Peyer's patch (tissue), 4 donors: ENCODE measurements around the gene PCBP1. TPM values are rescaled to one million over a fixed set of nuclear protein-coding genes. Genes with fewer than 3 reads are reported as not detected.
"Not testable (repeated sequence)": the region's sequence is repeated elsewhere in the genome, so short reads cannot be mapped to it uniquely, and the experiment has no call there.

ENCODE experiments used
- DNase-seq, 3 donors: peaks; one replicate each; pipeline ENCODE4 v3.0.0-alpha.2; 2017 to 2019
- H3K27ac ChIP-seq, 4 donors: fragments of 200-600 bp; sonication (generic); one replicate each; pipeline ENCODE4 v1.5.1; 2016 to 2019
- H3K27me3 ChIP-seq, 2 donors: fragments of 200-600 bp; sonication (generic); one replicate each; pipeline ENCODE4 v1.5.1; 2019
- H3K36me3 ChIP-seq, 3 donors: fragments of 200-600 bp; sonication (generic); one replicate each; pipeline ENCODE4 v1.5.1; 2016 to 2019
- H3K4me1 ChIP-seq, 4 donors: fragments of 200-600 bp; sonication (generic); one replicate each; pipeline ENCODE4 v1.5.1; 2016 to 2019
- H3K4me3 ChIP-seq, 4 donors: fragments of 200-600 bp; sonication (generic); 1 replicate in 3 of 4; 2 replicates in 1 of 4; pipeline ENCODE4 v1.5.1; 2016 to 2019; ENCODE audit warnings: mild to moderate bottlenecking in 1 of 4
- H3K9me3 ChIP-seq, 4 donors: fragments of 200-600 bp; sonication (generic); one replicate each; pipeline ENCODE4 v1.5.1; 2016 to 2019; ENCODE audit warnings: mild to moderate bottlenecking in 1 of 4
- CTCF ChIP-seq, 6 experiments: fragments of 450-650 bp in 4 of 6; fragments of 200-600 bp in 2 of 6; sonication (generic) in 1 of 6; IDR thresholded peaks; one replicate each; pipeline ENCODE4 v1.5.1; 2017 to 2019; ENCODE audit warnings: antibody characterized with exemption in 6 of 6, mild to moderate bottlenecking in 3 of 6, moderate library complexity in 1 of 6
- POLR2A ChIP-seq, 2 donors: fragments of 450-650 bp; IDR thresholded peaks; one replicate each; pipeline ENCODE4 v1.5.1; 2017; ENCODE audit warnings: antibody characterized with exemption in 2 of 2, mild to moderate bottlenecking in 2 of 2, moderate library complexity in 2 of 2
- total RNA-seq, 4 donors: library from RNA; depleted of rRNA; stranded (reverse); fragments of >200 nt; gene quantifications; one replicate each; pipeline ENCODE4 v1.1.0, GENCODE V29; 2016

PCBP1 gene
- total RNA-seq, 4 donors from 2014 or later: 129 to 152 (median 134) TPM

GRCh38 chr2:70104231-70105111 is 17.2 kb downstream of the PCBP1 start:
- H3K4me3 ChIP-seq: peak overlapping the region in 1 of 4 donors; percentile 11
- DNase-seq: peak in 2 of 3 donors; percentile 73 to 78
- no peaks in the 10 kb centered on the region for H3K36me3 ChIP-seq

GRCh38 chr2:70106138-70106537 is 18.9 kb downstream of the PCBP1 start:
- H3K27ac ChIP-seq, H3K36me3 ChIP-seq, H3K27me3 ChIP-seq, H3K9me3 ChIP-seq, H3K4me3 ChIP-seq: not testable (repeated sequence)
- H3K4me1 ChIP-seq: peaks cover 0 to 23% (median 13%) of the 10 kb centered on the region in 4 donors
- DNase-seq: peak in 1 of 3 donors; percentile 28

More at GRCh38 chr2:70104231-70105111, 17.2 kb downstream of the PCBP1 start:
- peak overlapping the region; percentile 32 to 73 (median 68) for H3K27ac ChIP-seq
- TF ChIP-seq POLR2A (IDR thresholded peaks at IDR 0.05) (no peak), CTCF (IDR thresholded peaks at IDR 0.05) (no peak)
- peaks cover 0 to 17% (median 13%) of the 10 kb centered on the region in 4 donors for H3K4me1 ChIP-seq
- no peaks in the 10 kb centered on the region for H3K9me3 ChIP-seq
- H3K27me3 ChIP-seq: no peaks in the 10 kb centered on the region

GRCh38 chr2:70110397-70110796 is 23.1 kb downstream of the PCBP1 start:
- not testable (repeated sequence) for H3K36me3 ChIP-seq, H3K27me3 ChIP-seq, DNase-seq, H3K4me3 ChIP-seq, H3K9me3 ChIP-seq
- Histone ChIP-seq H3K27ac (peak overlapping the region in 1 of 4 donors; percentile 25), H3K4me1 (peaks cover 0 to 28% (median 18%) of the 10 kb centered on the region in 4 donors)

GRCh38 chr2:70111752-70112591 is 24.7 kb downstream of the PCBP1 start:
- peak in 1 of 3 donors; percentile 39 for DNase-seq
- TF ChIP-seq POLR2A (IDR thresholded peaks at IDR 0.05) (no peak), CTCF (IDR thresholded peaks at IDR 0.05) (no peak)
- peak overlapping the region in 1 of 4 donors; percentile 3 for H3K27ac ChIP-seq

GRCh38 chr2:70113359-70114070 is 26.2 kb downstream of the PCBP1 start:
- H3K36me3 ChIP-seq: no peaks in the 10 kb centered on the region
- H3K4me1 ChIP-seq: peaks cover 0 to 17% (median 9%) of the 10 kb centered on the region in 4 donors
- H3K27ac ChIP-seq: no peak overlapping the region
- H3K9me3 ChIP-seq: no peaks in the 10 kb centered on the region
- no peak overlapping the region for H3K4me3 ChIP-seq
- H3K27me3 ChIP-seq: no peaks in the 10 kb centered on the region
- DNase-seq: peak in 1 of 3 donors; percentile 40
- TF ChIP-seq POLR2A (IDR thresholded peaks at IDR 0.05): no peak
- TF ChIP-seq CTCF (IDR thresholded peaks at IDR 0.05): no peak

More at GRCh38 chr2:70111752-70112591, 24.7 kb downstream of the PCBP1 start:
- H3K4me3 ChIP-seq: no peak overlapping the region
- no peaks in the 10 kb centered on the region for H3K9me3 ChIP-seq
- no peaks in the 10 kb centered on the region for H3K36me3 ChIP-seq
- H3K27me3 ChIP-seq: no peaks in the 10 kb centered on the region
- peaks cover 0 to 28% (median 18%) of the 10 kb centered on the region in 4 donors for H3K4me1 ChIP-seq
